ENCODE data around the gene VIPR2. TPM values are rescaled to one million over a fixed set of nuclear protein-coding genes. Genes with fewer than 3 reads are reported as not detected.

VIPR2 gene
- total and polyA plus RNA-seq, 2 of the 13 experiments (the other 11 are each of a cell fraction or from before 2014, with no cell fraction given) = not detected

DNA sequence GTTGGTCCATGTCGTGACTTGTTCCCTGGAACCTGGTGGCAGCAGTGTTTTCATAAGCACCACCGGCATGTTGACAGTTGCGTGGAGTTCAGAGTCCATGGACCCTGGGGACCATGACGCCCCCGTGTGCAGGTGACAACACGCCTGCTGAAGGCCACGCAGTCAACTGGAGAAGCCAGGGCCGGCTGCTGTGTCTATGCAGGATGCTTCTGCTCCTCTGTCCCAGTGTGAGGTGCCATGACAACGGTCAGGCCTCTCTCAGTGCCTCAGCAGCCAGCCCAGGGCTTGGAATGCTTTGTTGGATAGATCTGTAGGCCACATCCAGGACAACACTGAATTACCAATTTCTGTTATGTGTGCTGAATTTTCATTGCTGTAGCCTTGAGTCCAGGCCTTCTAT is 10.7 kb upstream of the VIPR2 start (continued):
- TF ChIP-seq, protein P1, sequence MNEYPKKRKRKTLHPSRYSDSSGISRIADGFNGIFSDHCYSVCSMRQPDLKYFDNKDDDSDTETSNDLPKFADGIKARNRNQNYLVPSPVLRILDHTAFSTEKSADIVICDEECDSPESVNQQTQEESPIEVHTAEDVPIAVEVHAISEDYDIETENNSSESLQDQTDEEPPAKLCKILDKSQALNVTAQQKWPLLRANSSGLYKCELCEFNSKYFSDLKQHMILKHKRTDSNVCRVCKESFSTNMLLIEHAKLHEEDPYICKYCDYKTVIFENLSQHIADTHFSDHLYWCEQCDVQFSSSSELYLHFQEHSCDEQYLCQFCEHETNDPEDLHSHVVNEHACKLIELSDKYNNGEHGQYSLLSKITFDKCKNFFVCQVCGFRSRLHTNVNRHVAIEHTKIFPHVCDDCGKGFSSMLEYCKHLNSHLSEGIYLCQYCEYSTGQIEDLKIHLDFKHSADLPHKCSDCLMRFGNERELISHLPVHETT (CRISPR knock-in tag; conservative IDR thresholded peaks at IDR 0.05) = no peak
- TF ChIP-seq AHR (CRISPR knock-in tag; IDR thresholded peaks at IDR 0.05) = no peak
- no peak for TF ChIP-seq TSC22D2 (CRISPR knock-in tag; IDR thresholded peaks at IDR 0.05; ENCODE audit: borderline replicate concordance)
- TF ChIP-seq ZNF260 (CRISPR knock-in tag; IDR thresholded peaks at IDR 0.05; ENCODE audit: borderline replicate concordance, low read depth) = no peak
- TF ChIP-seq ZNF615 (CRISPR knock-in tag; IDR thresholded peaks at IDR 0.05; ENCODE audit: borderline replicate concordance) = no peak
- 0 out of 2 replicates have a peak, but pooled peaks have one; percentile 11 for TF ChIP-seq ZFY (CRISPR knock-in tag; IDR thresholded peaks at IDR 0.05)
- TF ChIP-seq SPEN (CRISPR knock-in tag; IDR thresholded peaks at IDR 0.05; ENCODE audit: low read depth) = peak; percentile 35; the same call in 1 of the 2 replicates
- TF ChIP-seq, protein P2, sequence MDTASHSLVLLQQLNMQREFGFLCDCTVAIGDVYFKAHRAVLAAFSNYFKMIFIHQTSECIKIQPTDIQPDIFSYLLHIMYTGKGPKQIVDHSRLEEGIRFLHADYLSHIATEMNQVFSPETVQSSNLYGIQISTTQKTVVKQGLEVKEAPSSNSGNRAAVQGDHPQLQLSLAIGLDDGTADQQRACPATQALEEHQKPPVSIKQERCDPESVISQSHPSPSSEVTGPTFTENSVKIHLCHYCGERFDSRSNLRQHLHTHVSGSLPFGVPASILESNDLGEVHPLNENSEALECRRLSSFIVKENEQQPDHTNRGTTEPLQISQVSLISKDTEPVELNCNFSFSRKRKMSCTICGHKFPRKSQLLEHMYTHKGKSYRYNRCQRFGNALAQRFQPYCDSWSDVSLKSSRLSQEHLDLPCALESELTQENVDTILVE (CRISPR knock-in tag; IDR thresholded peaks at IDR 0.05) = no peak
- TF ChIP-seq DMAP1 (CRISPR knock-in tag; IDR thresholded peaks at IDR 0.05) = no peak
- TF ChIP-seq, protein P3, sequence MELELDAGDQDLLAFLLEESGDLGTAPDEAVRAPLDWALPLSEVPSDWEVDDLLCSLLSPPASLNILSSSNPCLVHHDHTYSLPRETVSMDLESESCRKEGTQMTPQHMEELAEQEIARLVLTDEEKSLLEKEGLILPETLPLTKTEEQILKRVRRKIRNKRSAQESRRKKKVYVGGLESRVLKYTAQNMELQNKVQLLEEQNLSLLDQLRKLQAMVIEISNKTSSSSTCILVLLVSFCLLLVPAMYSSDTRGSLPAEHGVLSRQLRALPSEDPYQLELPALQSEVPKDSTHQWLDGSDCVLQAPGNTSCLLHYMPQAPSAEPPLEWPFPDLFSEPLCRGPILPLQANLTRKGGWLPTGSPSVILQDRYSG (CRISPR knock-in tag; IDR thresholded peaks at IDR 0.05) = no peak
- TF ChIP-seq, protein P4, sequence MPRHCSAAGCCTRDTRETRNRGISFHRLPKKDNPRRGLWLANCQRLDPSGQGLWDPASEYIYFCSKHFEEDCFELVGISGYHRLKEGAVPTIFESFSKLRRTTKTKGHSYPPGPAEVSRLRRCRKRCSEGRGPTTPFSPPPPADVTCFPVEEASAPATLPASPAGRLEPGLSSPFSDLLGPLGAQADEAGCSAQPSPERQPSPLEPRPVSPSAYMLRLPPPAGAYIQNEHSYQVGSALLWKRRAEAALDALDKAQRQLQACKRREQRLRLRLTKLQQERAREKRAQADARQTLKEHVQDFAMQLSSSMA (CRISPR knock-in tag; IDR thresholded peaks at IDR 0.05) = no peak
- TF ChIP-seq ERF (CRISPR knock-in tag; IDR thresholded peaks at IDR 0.05) = no peak
- TF ChIP-seq NRL (CRISPR knock-in tag; IDR thresholded peaks at IDR 0.05; ENCODE audit: borderline replicate concordance) = no peak
- no peak for TF ChIP-seq ATRX (CRISPR knock-in tag; IDR thresholded peaks at IDR 0.05; ENCODE audit: borderline replicate concordance)
- TF ChIP-seq HDAC1 (CRISPR knock-in tag; IDR thresholded peaks at IDR 0.05) = peak; percentile 69; the same call in 1 of the 2 replicates
- TF ChIP-seq, protein P5, sequence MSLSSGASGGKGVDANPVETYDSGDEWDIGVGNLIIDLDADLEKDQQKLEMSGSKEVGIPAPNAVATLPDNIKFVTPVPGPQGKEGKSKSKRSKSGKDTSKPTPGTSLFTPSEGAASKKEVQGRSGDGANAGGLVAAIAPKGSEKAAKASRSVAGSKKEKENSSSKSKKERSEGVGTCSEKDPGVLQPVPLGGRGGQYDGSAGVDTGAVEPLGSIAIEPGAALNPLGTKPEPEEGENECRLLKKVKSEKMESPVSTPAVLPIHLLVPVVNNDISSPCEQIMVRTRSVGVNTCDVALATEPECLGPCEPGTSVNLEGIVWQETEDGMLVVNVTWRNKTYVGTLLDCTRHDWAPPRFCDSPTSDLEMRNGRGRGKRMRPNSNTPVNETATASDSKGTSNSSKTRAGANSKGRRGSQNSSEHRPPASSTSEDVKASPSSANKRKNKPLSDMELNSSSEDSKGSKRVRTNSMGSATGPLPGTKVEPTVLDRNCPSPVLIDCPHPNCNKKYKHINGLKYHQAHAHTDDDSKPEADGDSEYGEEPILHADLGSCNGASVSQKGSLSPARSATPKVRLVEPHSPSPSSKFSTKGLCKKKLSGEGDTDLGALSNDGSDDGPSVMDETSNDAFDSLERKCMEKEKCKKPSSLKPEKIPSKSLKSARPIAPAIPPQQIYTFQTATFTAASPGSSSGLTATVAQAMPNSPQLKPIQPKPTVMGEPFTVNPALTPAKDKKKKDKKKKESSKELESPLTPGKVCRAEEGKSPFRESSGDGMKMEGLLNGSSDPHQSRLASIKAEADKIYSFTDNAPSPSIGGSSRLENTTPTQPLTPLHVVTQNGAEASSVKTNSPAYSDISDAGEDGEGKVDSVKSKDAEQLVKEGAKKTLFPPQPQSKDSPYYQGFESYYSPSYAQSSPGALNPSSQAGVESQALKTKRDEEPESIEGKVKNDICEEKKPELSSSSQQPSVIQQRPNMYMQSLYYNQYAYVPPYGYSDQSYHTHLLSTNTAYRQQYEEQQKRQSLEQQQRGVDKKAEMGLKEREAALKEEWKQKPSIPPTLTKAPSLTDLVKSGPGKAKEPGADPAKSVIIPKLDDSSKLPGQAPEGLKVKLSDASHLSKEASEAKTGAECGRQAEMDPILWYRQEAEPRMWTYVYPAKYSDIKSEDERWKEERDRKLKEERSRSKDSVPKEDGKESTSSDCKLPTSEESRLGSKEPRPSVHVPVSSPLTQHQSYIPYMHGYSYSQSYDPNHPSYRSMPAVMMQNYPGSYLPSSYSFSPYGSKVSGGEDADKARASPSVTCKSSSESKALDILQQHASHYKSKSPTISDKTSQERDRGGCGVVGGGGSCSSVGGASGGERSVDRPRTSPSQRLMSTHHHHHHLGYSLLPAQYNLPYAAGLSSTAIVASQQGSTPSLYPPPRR (CRISPR knock-in tag; IDR thresholded peaks at IDR 0.05; ENCODE audit: borderline replicate concordance) = 0 out of 2 replicates have a peak, but pooled peaks have one; percentile 43
- TF ChIP-seq ZNF607 (CRISPR knock-in tag; IDR thresholded peaks at IDR 0.05; ENCODE audit: borderline replicate concordance) = 0 out of 2 replicates have a peak, but pooled peaks have one; percentile 46
- peak; percentile 72 for TF ChIP-seq ZNF644 (CRISPR knock-in tag; IDR thresholded peaks at IDR 0.05; ENCODE audit: low read depth)
- TF ChIP-seq, protein P6, sequence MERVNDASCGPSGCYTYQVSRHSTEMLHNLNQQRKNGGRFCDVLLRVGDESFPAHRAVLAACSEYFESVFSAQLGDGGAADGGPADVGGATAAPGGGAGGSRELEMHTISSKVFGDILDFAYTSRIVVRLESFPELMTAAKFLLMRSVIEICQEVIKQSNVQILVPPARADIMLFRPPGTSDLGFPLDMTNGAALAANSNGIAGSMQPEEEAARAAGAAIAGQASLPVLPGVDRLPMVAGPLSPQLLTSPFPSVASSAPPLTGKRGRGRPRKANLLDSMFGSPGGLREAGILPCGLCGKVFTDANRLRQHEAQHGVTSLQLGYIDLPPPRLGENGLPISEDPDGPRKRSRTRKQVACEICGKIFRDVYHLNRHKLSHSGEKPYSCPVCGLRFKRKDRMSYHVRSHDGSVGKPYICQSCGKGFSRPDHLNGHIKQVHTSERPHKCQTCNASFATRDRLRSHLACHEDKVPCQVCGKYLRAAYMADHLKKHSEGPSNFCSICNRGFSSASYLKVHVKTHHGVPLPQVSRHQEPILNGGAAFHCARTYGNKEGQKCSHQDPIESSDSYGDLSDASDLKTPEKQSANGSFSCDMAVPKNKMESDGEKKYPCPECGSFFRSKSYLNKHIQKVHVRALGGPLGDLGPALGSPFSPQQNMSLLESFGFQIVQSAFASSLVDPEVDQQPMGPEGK (CRISPR knock-in tag; IDR thresholded peaks at IDR 0.05) = peak; percentile 39; the same call in 1 of the 2 replicates
- TF ChIP-seq ZSCAN25 (CRISPR knock-in tag; IDR thresholded peaks at IDR 0.05) = no peak
